ENCODE results near the gene TRPC6.
A peak's percentile ranks its signal among the peaks of the same experiment; 100 is the strongest.
"Not testable (repeated sequence)": the region's sequence is repeated elsewhere in the genome, so short reads cannot be mapped to it uniquely, and the experiment has no call there.

The TRPC6 gene

GRCh38 chr11:101464388-101464787 lies 119.4 kb downstream of the TRPC6 start:
- not testable (repeated sequence) for H3K4me1 ChIP-seq (ENCODE audit: control insufficient read depth in 2 of 2, insufficient read depth in 2 of 2, low read length in 2 of 2); H3K4me3 ChIP-seq (ENCODE audit: low read length in 2 of 2); H3K9ac ChIP-seq (ENCODE audit: low read depth in 1 of 2, low read length in 2 of 2); H3K27ac ChIP-seq (ENCODE audit: low read depth in 2 of 2, low read length in 2 of 2); H3K27me3 ChIP-seq (ENCODE audit: control insufficient read depth in 2 of 2, insufficient read depth in 2 of 2, low read length in 2 of 2); H3K36me3 ChIP-seq (ENCODE audit: control insufficient read depth in 2 of 2, insufficient read depth in 2 of 2, low read length in 2 of 2); H3K9me3 ChIP-seq (ENCODE audit: control insufficient read depth in 2 of 2, low read length in 2 of 2)

DNA sequence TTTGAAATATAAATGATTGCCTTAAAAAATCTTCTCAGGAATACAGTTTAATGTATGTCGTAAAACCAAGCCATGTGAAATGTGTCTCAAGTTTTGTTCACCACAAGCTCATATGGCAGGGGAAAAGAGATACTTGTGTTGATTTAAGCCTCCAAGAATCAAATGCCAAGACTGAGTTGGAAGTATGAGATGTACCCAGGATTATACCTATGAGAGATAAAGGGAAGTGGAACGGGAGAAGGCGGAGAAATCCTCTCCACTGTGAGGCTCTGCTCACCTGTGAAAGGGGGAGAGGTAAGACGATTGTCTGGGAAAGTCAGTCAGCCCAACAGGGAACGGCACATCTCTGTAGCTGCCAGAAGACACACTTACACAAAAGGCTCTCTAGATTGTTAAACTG lies 124.8 kb downstream of the TRPC6 start:
- no peak overlapping the region for H3K9ac ChIP-seq (ENCODE audit: low read depth in 1 of 2, low read length in 2 of 2)
- no peak overlapping the region for H3K27ac ChIP-seq (ENCODE audit: low read depth in 2 of 2, low read length in 2 of 2)
- no peak overlapping the region for H3K4me3 ChIP-seq (ENCODE audit: low read length in 2 of 2)
- no peaks in the 10 kb centered on the region for H3K9me3 ChIP-seq (ENCODE audit: control insufficient read depth in 2 of 2, low read length in 2 of 2)
- no peaks in the 10 kb centered on the region for H3K27me3 ChIP-seq (ENCODE audit: control insufficient read depth in 2 of 2, insufficient read depth in 2 of 2, low read length in 2 of 2)
- no peaks in the 10 kb centered on the region for H3K4me1 ChIP-seq (ENCODE audit: control insufficient read depth in 2 of 2, insufficient read depth in 2 of 2, low read length in 2 of 2)
- no peaks in the 10 kb centered on the region for H3K36me3 ChIP-seq (ENCODE audit: control insufficient read depth in 2 of 2, insufficient read depth in 2 of 2, low read length in 2 of 2)

DNA sequence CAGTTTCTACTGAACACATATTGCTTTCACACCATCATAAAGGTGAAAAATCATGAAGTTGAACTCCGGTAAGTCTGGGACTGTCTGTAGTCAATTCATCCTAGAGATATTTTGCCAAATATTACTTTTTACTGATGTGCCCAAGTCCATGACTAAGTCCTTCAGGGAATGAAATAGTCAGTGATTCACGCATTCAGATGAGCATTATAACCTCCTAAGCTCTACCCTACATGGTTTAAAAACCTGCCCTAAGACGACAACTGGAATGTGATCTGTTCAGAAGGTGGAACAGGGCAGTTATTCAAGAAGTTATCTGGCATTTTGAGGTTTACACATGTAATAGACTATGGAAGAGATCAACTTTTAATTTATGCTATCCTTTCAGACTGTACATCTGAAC lies 125.6 kb downstream of the TRPC6 start:
- Histone ChIP-seq H3K9me3 (ENCODE audit: control insufficient read depth in 2 of 2, low read length in 2 of 2) (no peaks in the 10 kb centered on the region), H3K4me3 (ENCODE audit: low read length in 2 of 2) (no peak overlapping the region), H3K4me1 (ENCODE audit: control insufficient read depth in 2 of 2, insufficient read depth in 2 of 2, low read length in 2 of 2) (no peaks in the 10 kb centered on the region), H3K9ac (ENCODE audit: low read depth in 1 of 2, low read length in 2 of 2) (no peak overlapping the region), H3K27me3 (ENCODE audit: control insufficient read depth in 2 of 2, insufficient read depth in 2 of 2, low read length in 2 of 2) (no peaks in the 10 kb centered on the region), H3K27ac (ENCODE audit: low read depth in 2 of 2, low read length in 2 of 2) (no peak overlapping the region), H3K36me3 (ENCODE audit: control insufficient read depth in 2 of 2, insufficient read depth in 2 of 2, low read length in 2 of 2) (no peaks in the 10 kb centered on the region)

GRCh38 chr11:101456812-101457211 lies 127.0 kb downstream of the TRPC6 start:
- Histone ChIP-seq H3K9me3 (ENCODE audit: control insufficient read depth in 2 of 2, low read length in 2 of 2) (no peaks in the 10 kb centered on the region), H3K27me3 (ENCODE audit: control insufficient read depth in 2 of 2, insufficient read depth in 2 of 2, low read length in 2 of 2) (no peaks in the 10 kb centered on the region), H3K9ac (ENCODE audit: low read depth in 1 of 2, low read length in 2 of 2) (no peak overlapping the region), H3K27ac (ENCODE audit: low read depth in 2 of 2, low read length in 2 of 2) (no peak overlapping the region), H3K4me3 (ENCODE audit: low read length in 2 of 2) (no peak overlapping the region), H3K4me1 (ENCODE audit: control insufficient read depth in 2 of 2, insufficient read depth in 2 of 2, low read length in 2 of 2) (no peaks in the 10 kb centered on the region), H3K36me3 (ENCODE audit: control insufficient read depth in 2 of 2, insufficient read depth in 2 of 2, low read length in 2 of 2) (no peaks in the 10 kb centered on the region)

GRCh38 chr11:101453682-101454081 lies 130.1 kb downstream of the TRPC6 start:
- Histone ChIP-seq H3K27ac (ENCODE audit: low read depth in 2 of 2, low read length in 2 of 2) (no peak overlapping the region), H3K9me3 (ENCODE audit: control insufficient read depth in 2 of 2, low read length in 2 of 2) (no peaks in the 10 kb centered on the region), H3K27me3 (ENCODE audit: control insufficient read depth in 2 of 2, insufficient read depth in 2 of 2, low read length in 2 of 2) (no peaks in the 10 kb centered on the region), H3K36me3 (ENCODE audit: control insufficient read depth in 2 of 2, insufficient read depth in 2 of 2, low read length in 2 of 2) (no peaks in the 10 kb centered on the region), H3K4me1 (ENCODE audit: control insufficient read depth in 2 of 2, insufficient read depth in 2 of 2, low read length in 2 of 2) (no peaks in the 10 kb centered on the region), H3K4me3 (ENCODE audit: low read length in 2 of 2) (no peak overlapping the region), H3K9ac (ENCODE audit: low read depth in 1 of 2, low read length in 2 of 2) (no peak overlapping the region)

GRCh38 chr11:101448881-101449442 lies 134.8 kb downstream of the TRPC6 start:
- no peak overlapping the region for H3K4me3 ChIP-seq (ENCODE audit: low read length in 2 of 2)
- H3K9me3 ChIP-seq (ENCODE audit: control insufficient read depth in 2 of 2, low read length in 2 of 2) = no peaks in the 10 kb centered on the region
- peaks cover 0 to 2% of the 10 kb centered on the region in 2 donors for H3K4me1 ChIP-seq (ENCODE audit: control insufficient read depth in 2 of 2, insufficient read depth in 2 of 2, low read length in 2 of 2)
- no peaks in the 10 kb centered on the region for H3K27me3 ChIP-seq (ENCODE audit: control insufficient read depth in 2 of 2, insufficient read depth in 2 of 2, low read length in 2 of 2)
- no peak overlapping the region for H3K9ac ChIP-seq (ENCODE audit: low read depth in 1 of 2, low read length in 2 of 2)
- no peak overlapping the region for H3K27ac ChIP-seq (ENCODE audit: low read depth in 2 of 2, low read length in 2 of 2)
- H3K36me3 ChIP-seq (ENCODE audit: control insufficient read depth in 2 of 2, insufficient read depth in 2 of 2, low read length in 2 of 2) = no peaks in the 10 kb centered on the region

GRCh38 chr11:101446726-101447125 lies 137.1 kb downstream of the TRPC6 start:
- Histone ChIP-seq H3K4me1 (ENCODE audit: control insufficient read depth in 2 of 2, insufficient read depth in 2 of 2, low read length in 2 of 2) (peaks cover 0 to 3% of the 10 kb centered on the region in 2 donors), H3K9ac (ENCODE audit: low read depth in 1 of 2, low read length in 2 of 2) (no peak overlapping the region), H3K9me3 (ENCODE audit: control insufficient read depth in 2 of 2, low read length in 2 of 2) (no peaks in the 10 kb centered on the region), H3K4me3 (ENCODE audit: low read length in 2 of 2) (no peak overlapping the region), H3K27me3 (ENCODE audit: control insufficient read depth in 2 of 2, insufficient read depth in 2 of 2, low read length in 2 of 2) (no peaks in the 10 kb centered on the region), H3K36me3 (ENCODE audit: control insufficient read depth in 2 of 2, insufficient read depth in 2 of 2, low read length in 2 of 2) (no peaks in the 10 kb centered on the region), H3K27ac (ENCODE audit: low read depth in 2 of 2, low read length in 2 of 2) (no peak overlapping the region)

GRCh38 chr11:101446238-101446637 lies 137.6 kb downstream of the TRPC6 start:
- H3K9me3 ChIP-seq (ENCODE audit: control insufficient read depth in 2 of 2, low read length in 2 of 2) = no peaks in the 10 kb centered on the region
- no peak overlapping the region for H3K27ac ChIP-seq (ENCODE audit: low read depth in 2 of 2, low read length in 2 of 2)
- H3K9ac ChIP-seq (ENCODE audit: low read depth in 1 of 2, low read length in 2 of 2) = no peak overlapping the region
- H3K36me3 ChIP-seq (ENCODE audit: control insufficient read depth in 2 of 2, insufficient read depth in 2 of 2, low read length in 2 of 2) = no peaks in the 10 kb centered on the region
- peaks cover 0 to 3% of the 10 kb centered on the region in 2 donors for H3K4me1 ChIP-seq (ENCODE audit: control insufficient read depth in 2 of 2, insufficient read depth in 2 of 2, low read length in 2 of 2)
- H3K27me3 ChIP-seq (ENCODE audit: control insufficient read depth in 2 of 2, insufficient read depth in 2 of 2, low read length in 2 of 2) = no peaks in the 10 kb centered on the region
- no peak overlapping the region for H3K4me3 ChIP-seq (ENCODE audit: low read length in 2 of 2)

GRCh38 chr11:101445761-101446160 lies 138.0 kb downstream of the TRPC6 start:
- Histone ChIP-seq H3K27ac (ENCODE audit: low read depth in 2 of 2, low read length in 2 of 2) (no peak overlapping the region), H3K9me3 (ENCODE audit: control insufficient read depth in 2 of 2, low read length in 2 of 2) (no peaks in the 10 kb centered on the region), H3K27me3 (ENCODE audit: control insufficient read depth in 2 of 2, insufficient read depth in 2 of 2, low read length in 2 of 2) (no peaks in the 10 kb centered on the region), H3K9ac (ENCODE audit: low read depth in 1 of 2, low read length in 2 of 2) (no peak overlapping the region), H3K36me3 (ENCODE audit: control insufficient read depth in 2 of 2, insufficient read depth in 2 of 2, low read length in 2 of 2) (no peaks in the 10 kb centered on the region), H3K4me3 (ENCODE audit: low read length in 2 of 2) (no peak overlapping the region), H3K4me1 (ENCODE audit: control insufficient read depth in 2 of 2, insufficient read depth in 2 of 2, low read length in 2 of 2) (peaks cover 0 to 3% of the 10 kb centered on the region in 2 donors)

- Histone ChIP-seq H3K27me3 (ENCODE audit: control insufficient read depth in 2 of 2, insufficient read depth in 2 of 2, low read length in 2 of 2) (no peaks in the 10 kb centered on the region), H3K27ac (ENCODE audit: low read depth in 2 of 2, low read length in 2 of 2) (no peak overlapping the region), H3K9me3 (ENCODE audit: control insufficient read depth in 2 of 2, low read length in 2 of 2) (no peaks in the 10 kb centered on the region), H3K4me1 (ENCODE audit: control insufficient read depth in 2 of 2, insufficient read depth in 2 of 2, low read length in 2 of 2) (peaks cover 0 to 3% of the 10 kb centered on the region in 2 donors), H3K4me3 (ENCODE audit: low read length in 2 of 2) (no peak overlapping the region), H3K9ac (ENCODE audit: low read depth in 1 of 2, low read length in 2 of 2) (no peak overlapping the region), H3K36me3 (ENCODE audit: control insufficient read depth in 2 of 2, insufficient read depth in 2 of 2, low read length in 2 of 2) (no peaks in the 10 kb centered on the region)
Observed at GRCh38 chr11:101444851-101445250, 139.0 kb downstream of the TRPC6 start.

DNA sequence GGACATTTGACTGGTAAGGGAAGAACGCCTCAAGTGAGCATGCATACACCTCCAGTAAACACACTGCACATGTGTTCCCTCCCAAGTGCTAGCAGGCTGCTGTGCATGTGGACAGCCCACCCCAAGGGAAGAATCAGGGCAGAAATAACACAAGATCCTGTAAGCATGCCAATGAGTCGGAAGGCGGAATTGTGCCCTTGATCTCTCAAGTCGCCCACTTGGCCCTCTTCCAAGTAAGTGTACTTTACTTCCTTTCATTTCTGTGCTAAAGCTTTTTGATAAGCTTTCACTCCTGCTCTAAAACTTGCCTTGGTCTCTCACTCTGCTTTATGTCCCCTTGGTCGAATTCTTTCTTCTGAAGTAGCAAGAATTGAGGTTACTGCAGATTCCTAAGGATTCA lies 139.6 kb downstream of the TRPC6 start:
- H3K4me1 ChIP-seq (ENCODE audit: control insufficient read depth in 2 of 2, insufficient read depth in 2 of 2, low read length in 2 of 2) = peaks cover 0 to 3% of the 10 kb centered on the region in 2 donors
- no peaks in the 10 kb centered on the region for H3K27me3 ChIP-seq (ENCODE audit: control insufficient read depth in 2 of 2, insufficient read depth in 2 of 2, low read length in 2 of 2)
- no peak overlapping the region for H3K27ac ChIP-seq (ENCODE audit: low read depth in 2 of 2, low read length in 2 of 2)
- no peak overlapping the region for H3K9ac ChIP-seq (ENCODE audit: low read depth in 1 of 2, low read length in 2 of 2)
- H3K4me3 ChIP-seq (ENCODE audit: low read length in 2 of 2) = peak overlapping the region in 1 of 2 donors; percentile 32
- H3K9me3 ChIP-seq (ENCODE audit: control insufficient read depth in 2 of 2, low read length in 2 of 2) = no peaks in the 10 kb centered on the region
- no peaks in the 10 kb centered on the region for H3K36me3 ChIP-seq (ENCODE audit: control insufficient read depth in 2 of 2, insufficient read depth in 2 of 2, low read length in 2 of 2)
